Caki2 (cell line): ENCODE measurements around the gene SMAD3. TPM values are rescaled to one million over a fixed set of nuclear protein-coding genes. Genes with fewer than 3 reads are reported as not detected.
A peak's percentile ranks its signal among the peaks of the same experiment; 100 is the strongest.

Experiments
- DNase-seq: peaks from one replicate; pipeline ENCODE4 v3.0.0-alpha.2; 2015; ENCODE audit warnings: low read depth
- in situ Hi-C: cut with HindIII; loops from 2 replicates; pipeline ENCODE4 v1.10.0; 2016; ENCODE audit warnings: low sequenced_read_pairs, low pct_unique_long_range_greater_than_20kb, mixed read lengths
- total RNA-seq: library from RNA; depleted of rRNA; stranded (reverse); fragments of >200 nt; shearing (Covaris generic); gene quantifications from 2 replicates; pipeline ENCODE4 v1.2.3, GENCODE V29; 2014; ENCODE audit warnings: low replicate concordance

The SMAD3 gene
- total RNA-seq, 1 experiment from 2014 or later: 26.4 TPM

DNA sequence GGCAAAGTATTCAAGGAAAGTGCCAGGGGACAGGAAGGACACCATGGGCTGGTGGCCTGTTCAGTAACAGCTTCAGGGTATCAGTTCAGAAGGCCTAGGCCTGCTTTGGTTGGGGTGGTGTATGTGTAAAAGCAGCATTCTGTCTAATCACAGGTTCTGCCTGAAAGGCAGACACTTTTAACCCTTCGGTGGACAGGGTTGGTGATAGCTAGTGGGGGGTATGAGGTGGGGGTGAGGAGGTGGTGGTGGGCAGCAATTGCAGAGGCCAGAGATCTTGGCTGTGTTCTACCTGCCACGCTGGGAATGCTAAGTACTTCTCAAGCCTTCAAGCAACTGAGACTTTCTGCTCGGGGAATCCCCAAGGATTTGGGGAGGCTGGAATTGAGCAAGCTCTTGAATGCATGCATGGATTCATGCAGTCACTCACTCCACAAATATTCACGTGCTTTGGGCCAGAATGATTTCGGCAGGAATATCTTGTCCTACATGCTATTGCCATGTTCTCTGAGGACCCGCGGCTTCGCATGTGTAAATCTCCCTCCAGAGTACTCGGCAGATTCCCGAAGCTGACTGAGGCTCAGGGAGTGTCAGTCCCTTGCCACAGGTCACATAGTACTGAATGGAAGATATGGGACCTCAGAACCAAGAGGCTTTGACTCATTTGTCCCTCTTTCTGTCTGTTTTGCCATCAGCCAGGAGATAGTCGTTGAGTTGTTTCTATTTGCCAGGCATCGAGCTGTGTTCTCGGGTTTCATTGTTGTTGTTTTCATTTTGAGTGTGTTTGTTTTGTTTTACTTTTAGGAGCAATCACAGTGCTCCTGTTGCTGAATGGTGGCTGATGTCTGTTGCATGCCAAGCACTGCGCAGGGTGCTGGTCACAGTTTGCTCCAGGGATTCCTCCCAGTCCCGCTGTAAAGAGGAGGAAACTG lies 65.5 kb downstream of the SMAD3 start:
- in situ Hi-C loops: no loop called here
- DNase-seq: no peak

DNA sequence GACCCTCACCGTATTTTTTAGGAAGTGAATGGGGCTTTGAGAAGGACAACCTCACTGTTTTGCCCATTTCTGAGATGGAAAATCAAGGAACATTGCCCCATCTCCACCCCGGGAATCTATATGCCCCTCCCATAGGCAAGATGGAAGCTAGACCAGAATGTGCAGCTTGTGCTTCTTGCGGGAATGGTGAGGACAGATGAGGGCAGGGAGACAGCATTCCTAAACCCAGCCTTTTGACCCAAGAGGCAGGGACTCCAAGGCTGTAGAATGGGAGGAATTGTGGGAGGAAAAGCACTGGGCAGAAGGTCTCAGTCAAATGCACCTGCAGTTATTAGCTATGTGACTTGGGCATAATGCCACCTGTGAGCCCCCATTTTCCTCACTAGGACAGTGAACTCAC lies 66.9 kb downstream of the SMAD3 start:
- in situ Hi-C loops: no loop called here
- no peak for DNase-seq

GRCh38 chr15:67133026-67133425 lies 67.6 kb downstream of the SMAD3 start:
- in situ Hi-C loops: no loop called here

GRCh38 chr15:67133738-67134066 lies 68.3 kb downstream of the SMAD3 start:
- no peak for DNase-seq
- in situ Hi-C loops: no loop called here

More at GRCh38 chr15:67133026-67133425, 67.6 kb downstream of the SMAD3 start:
- DNase-seq: no peak

- in situ Hi-C loops: no loop called here
- DNase-seq: peak; percentile 99
Measured at GRCh38 chr15:67134067-67134838, 68.9 kb downstream of the SMAD3 start.

GRCh38 chr15:67134871-67135492 lies 69.6 kb downstream of the SMAD3 start:
- in situ Hi-C loops: no loop called here
- no peak for DNase-seq

DNA sequence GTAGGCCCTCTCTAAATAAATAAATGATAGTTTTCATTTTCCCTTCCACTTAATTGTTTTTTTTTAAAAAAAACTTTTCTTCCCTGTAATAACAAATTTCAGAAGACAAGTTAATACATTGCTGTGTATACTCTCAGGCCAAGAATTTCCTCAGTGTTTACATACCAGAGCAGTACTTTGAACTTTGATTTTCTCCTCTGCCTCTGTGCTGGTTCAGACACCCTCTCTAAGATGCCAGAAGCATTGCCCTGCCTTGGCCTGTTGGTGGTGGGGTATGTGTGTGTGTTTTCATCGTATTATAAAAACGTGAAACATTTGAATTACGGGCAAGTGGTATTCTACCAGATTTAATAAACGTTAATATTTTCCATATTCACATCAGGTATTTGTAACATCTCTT lies 70.1 kb downstream of the SMAD3 start:
- in situ Hi-C loops: no loop called here
- DNase-seq: peak; percentile 66

GRCh38 chr15:67136802-67137201 lies 71.4 kb downstream of the SMAD3 start:
- no peak for DNase-seq
- in situ Hi-C loops: no loop called here

DNA sequence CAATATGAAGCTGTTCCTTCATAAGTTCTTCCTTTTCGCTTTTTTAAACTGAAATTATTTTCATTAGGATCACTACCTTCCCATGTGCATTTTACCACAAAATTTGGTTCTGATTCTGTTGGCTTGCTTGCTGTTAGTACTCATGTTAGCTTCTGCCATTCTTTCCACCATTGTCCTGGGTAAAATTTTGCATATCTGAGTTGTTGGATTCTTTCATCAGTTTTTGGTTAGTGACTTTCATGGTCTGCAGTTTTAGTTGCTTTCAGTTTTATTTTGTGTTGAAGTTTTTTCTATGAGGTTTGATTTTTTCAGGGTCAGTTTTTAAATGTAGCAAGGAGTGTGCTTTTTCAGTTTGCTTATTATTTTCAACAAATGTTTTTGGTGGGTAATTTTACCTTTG lies 71.9 kb downstream of the SMAD3 start:
- in situ Hi-C loops: no loop called here
- DNase-seq: no peak

- in situ Hi-C loops: no loop called here
- no peak for DNase-seq
Measured at GRCh38 chr15:67137951-67138848, 72.8 kb downstream of the SMAD3 start.

DNA sequence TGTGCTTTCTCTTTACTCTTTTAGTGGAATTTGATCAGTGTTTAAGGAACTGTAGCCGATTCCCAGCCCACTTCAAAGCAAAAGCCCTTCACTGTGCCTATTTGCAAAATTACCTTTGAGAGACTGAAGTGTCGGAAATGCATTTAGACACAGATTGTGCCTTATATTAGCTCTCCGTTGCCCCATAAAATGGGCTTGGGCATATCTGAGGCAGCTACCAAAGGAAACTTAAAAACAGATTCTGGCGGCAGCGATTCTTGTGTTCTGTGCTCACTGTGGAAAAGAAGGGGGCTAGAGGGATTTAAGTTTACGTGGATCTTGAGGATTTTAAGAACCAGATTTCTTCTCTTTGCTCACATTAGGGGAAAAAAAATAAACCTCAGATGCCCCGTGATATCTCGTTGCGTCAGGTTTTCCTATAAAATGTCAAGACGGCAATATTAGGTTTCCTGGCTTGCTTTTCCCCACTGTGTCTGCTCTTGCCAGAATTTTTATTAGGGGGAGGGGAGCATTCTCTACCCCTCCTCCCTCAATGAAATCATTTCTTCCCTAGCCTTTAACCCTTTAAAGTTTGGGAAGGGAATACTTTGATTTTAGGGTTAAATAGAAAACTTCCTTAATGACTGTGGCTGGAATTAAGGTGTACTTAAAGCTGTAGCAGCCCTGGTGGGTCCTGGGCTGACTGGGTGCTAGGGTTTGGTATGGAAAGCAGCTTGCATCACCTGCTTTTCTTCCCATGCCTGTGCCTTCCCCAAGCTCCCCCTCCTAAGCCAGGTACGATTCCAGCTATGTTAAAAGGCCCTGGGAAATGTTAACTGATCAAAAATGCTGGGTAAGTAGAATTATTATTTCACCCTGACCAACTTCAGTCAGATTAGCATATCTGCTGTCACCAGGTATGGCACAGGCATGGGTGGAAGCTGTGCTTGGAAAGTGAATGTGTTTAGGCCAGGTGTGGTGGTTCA lies 73.8 kb downstream of the SMAD3 start:
- in situ Hi-C loops: no loop called here
- DNase-seq: no peak

DNA sequence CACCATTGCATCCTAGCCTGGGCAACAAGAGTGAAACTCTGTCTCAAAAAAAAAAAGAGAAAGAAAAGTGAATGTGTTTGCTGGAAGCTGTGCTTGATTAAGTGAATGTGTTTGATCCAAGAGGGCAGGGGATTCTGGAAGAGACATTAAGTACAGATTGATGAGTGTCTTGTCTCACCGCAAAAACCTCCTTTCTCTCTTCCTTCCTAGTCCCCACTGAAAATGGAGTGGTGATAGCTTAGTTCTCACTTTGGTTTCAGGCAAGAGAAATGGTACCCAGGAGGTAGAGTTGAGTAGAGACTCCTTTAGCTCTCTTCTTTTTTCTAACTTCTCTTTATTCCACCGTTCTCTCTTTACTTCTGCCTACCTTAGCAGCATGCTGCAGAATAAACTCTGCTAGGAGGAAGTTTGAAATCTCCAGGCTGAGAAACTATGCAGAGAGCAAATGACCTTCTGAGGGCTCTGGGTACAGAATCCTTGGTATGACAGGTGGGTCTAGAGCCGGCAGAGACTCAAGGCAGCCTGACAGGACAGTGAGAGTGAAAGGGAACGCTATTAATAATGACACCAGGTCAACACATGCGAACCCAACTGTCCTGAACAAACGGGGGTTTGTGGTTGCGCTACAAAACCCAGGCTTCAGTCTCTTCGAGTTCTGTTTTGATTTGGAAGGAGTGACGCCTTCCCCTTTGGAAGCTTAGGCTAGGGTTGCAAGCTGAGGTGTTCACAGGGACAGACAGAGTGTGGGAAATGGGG lies 74.9 kb downstream of the SMAD3 start:
- in situ Hi-C loops: no loop called here

GRCh38 chr15:67142092-67142766 lies 76.8 kb downstream of the SMAD3 start:
- DNase-seq: no peak
- in situ Hi-C loops: no loop called here

More for the DNA sequence above, 74.9 kb downstream of the SMAD3 start:
- DNase-seq: no peak

DNA sequence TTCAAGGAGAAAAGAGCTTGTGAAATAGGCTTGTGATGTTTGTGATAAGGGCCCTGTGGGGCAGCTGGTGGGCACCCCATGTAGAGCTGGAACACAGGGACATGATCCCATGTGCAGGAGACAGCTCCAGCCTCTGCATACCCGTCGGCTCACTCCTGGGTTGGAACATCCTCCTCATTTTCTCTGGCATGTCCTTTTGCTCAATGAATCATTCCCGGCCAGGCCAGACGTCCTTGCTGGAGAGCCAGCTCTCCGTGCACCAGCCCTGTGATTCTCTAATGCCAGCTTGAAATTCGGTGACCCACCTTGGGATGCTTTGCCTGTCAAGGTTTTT lies 77.3 kb downstream of the SMAD3 start:
- in situ Hi-C loops: no loop called here
- DNase-seq: no peak

DNA sequence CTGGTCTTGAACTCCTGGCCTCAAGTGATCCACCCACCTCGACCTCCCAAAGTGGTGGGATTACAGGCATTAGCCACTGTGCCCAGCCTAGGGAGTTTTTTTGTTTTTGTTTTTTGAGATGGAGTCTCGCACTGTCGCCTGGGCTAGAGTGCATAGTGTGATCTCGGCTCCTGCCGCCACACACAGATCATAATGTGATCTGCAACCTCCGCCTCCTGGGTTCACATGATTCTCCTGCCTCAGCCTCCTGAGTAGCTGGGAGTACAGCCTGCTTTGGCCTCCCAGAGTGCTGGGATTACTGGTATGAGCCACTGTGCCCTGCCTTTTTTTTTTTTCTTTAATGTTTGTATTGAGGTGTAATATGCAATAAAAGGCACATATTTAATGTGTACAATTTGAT lies 78.2 kb downstream of the SMAD3 start:
- in situ Hi-C loops: no loop called here
- no peak for DNase-seq
